GM12801 (cell line): ENCODE data around the gene TUBB4B.

Experiments
- CTCF ChIP-seq: IDR thresholded peaks from one replicate; pipeline ENCODE4 v1.5.1; 2011; ENCODE audit warnings: control low read depth; ENCODE audit not compliant: insufficient read length; ENCODE audit errors: extremely low read depth

TUBB4B gene

GRCh38 chr9:137237759-137238726 lies 3.0 kb upstream of the TUBB4B start:
- TF ChIP-seq CTCF: no peak

GRCh38 chr9:137240318-137240840 lies 708 bp upstream of the TUBB4B start:
- no peak for TF ChIP-seq CTCF

- TF ChIP-seq CTCF: no peak
Observed at GRCh38 chr9:137241490-137242268, 592 bp downstream of the TUBB4B start.

GRCh38 chr9:137242269-137243203 lies 1.4 kb downstream of the TUBB4B start:
- no peak for TF ChIP-seq CTCF

- TF ChIP-seq CTCF: no peak
Observed at GRCh38 chr9:137243626-137244485, 2.8 kb downstream of the TUBB4B start.

GRCh38 chr9:137244486-137245449 lies 3.7 kb downstream of the TUBB4B start:
- no peak for TF ChIP-seq CTCF
